DOHH2 (cell line): ENCODE results near the gene TEX264.
A peak's percentile ranks its signal among the peaks of the same experiment; 100 is the strongest.

ENCODE experiments used
- H3F3A ChIP-seq: fragments of 200-600 bp; sonication (generic), shearing (Covaris generic); 2 replicates; pipeline ENCODE4 v1.6.0; 2016; ENCODE audit warnings: antibody characterized with exemption, mild to moderate bottlenecking; ENCODE audit not compliant: control insufficient read depth, insufficient read depth
- H3K27ac ChIP-seq: fragments of 200-600 bp; sonication (generic); 2 replicates; pipeline ENCODE4 v1.5.1; 2014; ENCODE audit warnings: low read depth, mild to moderate bottlenecking, low read length, moderate library complexity
- H3K27me3 ChIP-seq: fragments of 200-600 bp; sonication (generic); 2 replicates; pipeline ENCODE4 v1.6.1; 2014; ENCODE audit warnings: mild to moderate bottlenecking, low read length, mixed read lengths; ENCODE audit not compliant: control insufficient read depth
- H3K36me3 ChIP-seq: fragments of 200-600 bp; sonication (generic); 2 replicates; pipeline ENCODE4 v1.6.1; 2014; ENCODE audit warnings: mild to moderate bottlenecking, low read length, moderate library complexity, mixed read lengths; ENCODE audit not compliant: control insufficient read depth
- H3K4me1 ChIP-seq: fragments of 200-600 bp; sonication (generic); 2 replicates; pipeline ENCODE4 v1.6.1; 2014; ENCODE audit warnings: mild to moderate bottlenecking, low read length, mixed read lengths; ENCODE audit not compliant: control insufficient read depth
- H3K4me2 ChIP-seq: fragments of 200-600 bp; sonication (generic); 2 replicates; pipeline ENCODE4 v1.6.0; 2014; ENCODE audit warnings: mild to moderate bottlenecking, low read length, moderate library complexity
- H3K4me3 ChIP-seq: fragments of 200-600 bp; sonication (generic); 2 replicates; pipeline ENCODE4 v1.5.1; 2014; ENCODE audit warnings: mild to moderate bottlenecking, low read length, mixed read lengths
- H3K79me2 ChIP-seq: fragments of 200-600 bp; sonication (generic); 2 replicates; pipeline ENCODE4 v1.6.1; 2014; ENCODE audit warnings: mild to moderate bottlenecking, low read length, mixed read lengths; ENCODE audit not compliant: control insufficient read depth
- H3K9me2 ChIP-seq: fragments of 200-600 bp; sonication (generic); replicated peaks from 2 replicates; pipeline ENCODE4 v1.6.1; 2014; ENCODE audit warnings: mild to moderate bottlenecking, low read length, mixed read lengths; ENCODE audit not compliant: control insufficient read depth
- H3K9me3 ChIP-seq: fragments of 200-600 bp; sonication (generic); 2 replicates; pipeline ENCODE4 v1.6.1; 2014; ENCODE audit warnings: antibody characterized with exemption, low read length, mixed read lengths; ENCODE audit not compliant: control insufficient read depth, insufficient read depth
- H4K20me1 ChIP-seq: fragments of 200-600 bp; sonication (generic); 2 replicates; pipeline ENCODE4 v1.6.0; 2014; ENCODE audit warnings: low read depth, mild to moderate bottlenecking, antibody characterized with exemption, low read length, moderate library complexity; ENCODE audit not compliant: control insufficient read depth, insufficient read depth
- EZH2phosphoT487 ChIP-seq: fragments of 200-600 bp; sonication (generic); IDR thresholded peaks from 2 replicates; pipeline ENCODE4 v1.6.1; 2017; ENCODE audit warnings: borderline replicate concordance, mild to moderate bottlenecking, antibody characterized with exemption, low read length, moderate library complexity, mixed read lengths
- TF ChIP-seq, protein P1 (sequence below): fragments of 200-600 bp; sonication (generic); IDR thresholded peaks from one replicate; pipeline ENCODE4 v1.5.1; 2014; ENCODE audit warnings: antibody characterized with exemption, mild to moderate bottlenecking, low read depth, low read length; ENCODE audit not compliant: poor library complexity, severe bottlenecking

TEX264 gene

DNA sequence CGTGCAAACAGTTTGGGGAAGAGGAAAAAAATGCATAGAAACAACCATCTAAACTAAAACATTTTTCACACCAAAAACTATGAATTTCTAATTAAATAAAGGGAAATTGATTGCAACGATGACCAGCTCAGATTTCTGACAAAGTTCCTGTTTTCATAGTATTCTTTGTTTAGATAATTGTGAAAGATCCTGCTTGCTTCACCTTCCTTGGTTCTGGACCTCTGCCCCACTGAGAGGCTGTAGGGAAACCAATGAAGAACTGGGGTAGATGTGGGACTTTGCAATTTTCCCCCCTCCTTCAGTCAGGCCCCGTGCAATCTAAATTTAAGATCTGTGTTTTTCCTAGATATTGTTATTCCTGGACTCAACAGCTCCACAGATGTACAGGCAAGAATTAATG lies 13.8 kb upstream of the TEX264 start:
- Histone ChIP-seq H3K4me2 (no peak overlapping the region), H3K4me1 (no peaks in the 10 kb centered on the region), H3K4me3 (no peak overlapping the region), H3K9me3 (no peaks in the 10 kb centered on the region), H4K20me1 (no peaks in the 10 kb centered on the region), H3K27ac (no peak overlapping the region), H3K79me2 (no peaks in the 10 kb centered on the region), H3K36me3 (peaks cover 34% of the 10 kb centered on the region), H3K9me2 (no peaks in the 10 kb centered on the region), H3K27me3 (no peaks in the 10 kb centered on the region), H3F3A (no peaks in the 10 kb centered on the region)
- no peak for TF ChIP-seq EZH2phosphoT487
- TF ChIP-seq, protein P1, sequence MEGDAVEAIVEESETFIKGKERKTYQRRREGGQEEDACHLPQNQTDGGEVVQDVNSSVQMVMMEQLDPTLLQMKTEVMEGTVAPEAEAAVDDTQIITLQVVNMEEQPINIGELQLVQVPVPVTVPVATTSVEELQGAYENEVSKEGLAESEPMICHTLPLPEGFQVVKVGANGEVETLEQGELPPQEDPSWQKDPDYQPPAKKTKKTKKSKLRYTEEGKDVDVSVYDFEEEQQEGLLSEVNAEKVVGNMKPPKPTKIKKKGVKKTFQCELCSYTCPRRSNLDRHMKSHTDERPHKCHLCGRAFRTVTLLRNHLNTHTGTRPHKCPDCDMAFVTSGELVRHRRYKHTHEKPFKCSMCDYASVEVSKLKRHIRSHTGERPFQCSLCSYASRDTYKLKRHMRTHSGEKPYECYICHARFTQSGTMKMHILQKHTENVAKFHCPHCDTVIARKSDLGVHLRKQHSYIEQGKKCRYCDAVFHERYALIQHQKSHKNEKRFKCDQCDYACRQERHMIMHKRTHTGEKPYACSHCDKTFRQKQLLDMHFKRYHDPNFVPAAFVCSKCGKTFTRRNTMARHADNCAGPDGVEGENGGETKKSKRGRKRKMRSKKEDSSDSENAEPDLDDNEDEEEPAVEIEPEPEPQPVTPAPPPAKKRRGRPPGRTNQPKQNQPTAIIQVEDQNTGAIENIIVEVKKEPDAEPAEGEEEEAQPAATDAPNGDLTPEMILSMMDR: no peak

DNA sequence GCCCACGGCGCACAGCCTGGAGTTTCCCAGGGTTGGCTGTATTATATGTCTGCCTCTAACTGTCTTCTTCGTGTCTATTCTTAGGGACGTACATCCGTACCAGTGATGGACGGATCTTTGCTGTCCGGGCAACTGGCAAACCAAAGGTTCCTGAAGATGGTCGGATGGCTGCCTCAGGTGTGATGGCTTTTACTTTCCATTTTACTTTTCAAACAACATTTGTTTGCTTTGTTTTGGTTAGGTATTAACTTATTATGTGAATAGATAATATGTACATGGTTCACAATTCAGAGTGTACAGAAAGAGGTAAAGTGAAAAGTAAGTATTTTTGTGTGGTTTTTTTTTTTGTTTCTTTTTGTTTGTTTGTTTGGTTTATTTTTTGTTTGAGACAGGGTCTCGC lies 11.1 kb upstream of the TEX264 start:
- Histone ChIP-seq H3K4me1 (no peaks in the 10 kb centered on the region), H4K20me1 (no peaks in the 10 kb centered on the region), H3K4me2 (no peak overlapping the region), H3F3A (no peaks in the 10 kb centered on the region), H3K9me3 (no peaks in the 10 kb centered on the region), H3K79me2 (no peaks in the 10 kb centered on the region), H3K9me2 (no peaks in the 10 kb centered on the region), H3K27me3 (no peaks in the 10 kb centered on the region), H3K4me3 (no peak overlapping the region), H3K36me3 (peaks cover 45% of the 10 kb centered on the region), H3K27ac (no peak overlapping the region)
- TF ChIP-seq, protein P1: no peak
- no peak for TF ChIP-seq EZH2phosphoT487

DNA sequence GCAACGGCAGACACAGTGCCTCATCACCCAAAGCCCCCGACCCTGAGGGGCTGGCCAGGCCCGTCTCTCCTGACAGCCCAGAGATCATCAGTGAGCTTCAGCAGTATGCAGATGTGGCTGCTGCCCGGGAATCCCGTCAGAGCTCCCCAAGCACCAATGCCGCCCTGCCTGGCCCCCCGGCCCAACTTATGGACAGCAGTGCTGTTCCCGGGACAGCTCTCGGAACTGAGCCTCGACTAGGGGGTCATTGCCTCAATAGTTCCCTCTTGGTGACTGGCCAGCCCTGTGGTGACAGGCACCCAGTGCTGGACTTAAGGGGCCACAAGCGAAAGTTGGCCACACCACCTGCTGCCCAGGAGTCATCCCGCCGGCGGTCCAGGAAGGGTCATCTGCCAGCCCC lies 8.6 kb upstream of the TEX264 start:
- Histone ChIP-seq H3K4me2 (no peak overlapping the region), H3K36me3 (peaks cover 41% of the 10 kb centered on the region), H3K4me3 (no peak overlapping the region), H3K4me1 (no peaks in the 10 kb centered on the region), H3K9me2 (no peaks in the 10 kb centered on the region), H3F3A (no peaks in the 10 kb centered on the region), H4K20me1 (no peaks in the 10 kb centered on the region), H3K27ac (no peak overlapping the region), H3K79me2 (no peaks in the 10 kb centered on the region), H3K9me3 (no peaks in the 10 kb centered on the region), H3K27me3 (no peaks in the 10 kb centered on the region)
- TF ChIP-seq, protein P1: no peak
- TF ChIP-seq EZH2phosphoT487: no peak

DNA sequence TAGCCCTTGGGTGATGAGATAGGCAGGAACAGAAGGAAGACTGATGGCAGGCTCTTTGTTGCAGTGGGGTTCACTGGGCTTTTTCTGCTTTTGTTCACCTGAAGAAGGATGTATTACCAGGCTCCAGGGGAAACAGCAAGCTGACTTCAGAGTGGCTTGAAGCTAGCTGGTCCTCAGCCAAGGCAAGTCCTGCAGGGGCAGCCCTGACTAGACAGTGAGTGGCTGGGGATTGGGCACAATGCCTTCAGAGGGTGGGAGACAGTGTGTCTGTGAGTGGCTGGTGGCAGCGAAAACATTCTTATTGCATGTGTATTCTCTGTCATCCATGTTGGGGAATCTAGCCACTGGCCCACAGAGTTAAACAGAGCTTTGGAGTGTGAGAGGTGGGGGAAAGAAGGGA lies 2.3 kb upstream of the TEX264 start:
- Histone ChIP-seq H4K20me1 (no peaks in the 10 kb centered on the region; the same call in 1 of the 2 replicates), H3F3A (no peaks in the 10 kb centered on the region; the same call in 1 of the 2 replicates), H3K36me3 (peaks cover 9% of the 10 kb centered on the region), H3K4me3 (no peak overlapping the region), H3K79me2 (peaks cover 27% of the 10 kb centered on the region), H3K27me3 (no peaks in the 10 kb centered on the region), H3K9me3 (no peaks in the 10 kb centered on the region), H3K4me2 (peak overlapping the region; percentile 82), H3K27ac (no peak overlapping the region), H3K4me1 (peaks cover 41% of the 10 kb centered on the region), H3K9me2 (no peaks in the 10 kb centered on the region)
- TF ChIP-seq, protein P1: no peak
- no peak for TF ChIP-seq EZH2phosphoT487
